HEK293T (cell line): ENCODE results near the gene RSPH9.
A peak's percentile ranks its signal among the peaks of the same experiment; 100 is the strongest.
"Not testable (repeated sequence)": the region's sequence is repeated elsewhere in the genome, so short reads cannot be mapped to it uniquely, and the experiment has no call there.

Source experiments
- CTCF ChIA-PET: fragments of 350-600 bp; formaldehyde crosslinking; extraction: SDS; loops from one replicate; lab custom pipeline; 2021; ENCODE audit warnings: antibody characterized with exemption, inconsistent platforms; lab: Yijun Ruan, JAX
- POLR2A ChIA-PET: fragments of 350-600 bp; formaldehyde crosslinking; extraction: SDS; loops from one replicate; lab custom pipeline; 2020; ENCODE audit warnings: antibody characterized with exemption, inconsistent platforms; lab: Yijun Ruan, JAX
- DNase-seq: peaks from one replicate; pipeline ENCODE4 v3.0.0; 2012; ENCODE audit warnings: mixed read lengths; ENCODE audit errors: extremely low spot score
- BHLHE40 ChIP-seq: fragments of 450-650 bp; IDR thresholded peaks from 2 replicates; pipeline ENCODE4 v1.6.1; 2016; ENCODE audit warnings: mild to moderate bottlenecking, moderate library complexity, borderline replicate concordance
- CTBP1 ChIP-seq: fragments of 450-650 bp; IDR thresholded peaks from 2 replicates; pipeline ENCODE4 v1.6.1; 2016; ENCODE audit warnings: borderline replicate concordance
- ELF4 ChIP-seq: fragments of 450-650 bp; IDR thresholded peaks from 2 replicates; pipeline ENCODE4 v1.6.1; 2017; ENCODE audit warnings: antibody characterized with exemption
- FOXA1 ChIP-seq: fragments of 450-650 bp; IDR thresholded peaks from 2 replicates; pipeline ENCODE4 v1.6.1; 2016; ENCODE audit warnings: mild to moderate bottlenecking
- FOXK2 ChIP-seq: fragments of 450-650 bp; IDR thresholded peaks from 2 replicates; pipeline ENCODE4 v1.6.1; 2016; ENCODE audit warnings: mild to moderate bottlenecking
- FOXM1 ChIP-seq: fragments of 450-650 bp; IDR thresholded peaks from 2 replicates; pipeline ENCODE4 v1.6.1; 2017; ENCODE audit warnings: mild to moderate bottlenecking, borderline replicate concordance
- HDGF ChIP-seq: fragments of 450-650 bp; IDR thresholded peaks from 2 replicates; pipeline ENCODE4 v1.6.1; 2017; ENCODE audit warnings: antibody characterized with exemption, borderline replicate concordance
- L3MBTL2 ChIP-seq: fragments of 450-650 bp; conservative IDR thresholded peaks from 2 replicates; pipeline ENCODE4 v1.6.1; 2016; ENCODE audit warnings: mild to moderate bottlenecking
- LEF1 ChIP-seq: fragments of 450-650 bp; IDR thresholded peaks from 2 replicates; pipeline ENCODE4 v1.6.1; 2017; ENCODE audit warnings: mild to moderate bottlenecking, borderline replicate concordance
- NFRKB ChIP-seq: fragments of 450-650 bp; IDR thresholded peaks from 2 replicates; pipeline ENCODE4 v1.6.1; 2016; ENCODE audit warnings: mild to moderate bottlenecking, moderate library complexity
- PKNOX1 ChIP-seq: fragments of 450-650 bp; IDR thresholded peaks from 2 replicates; pipeline ENCODE4 v1.6.1; 2016
- SP1 ChIP-seq: fragments of 450-650 bp; IDR thresholded peaks from 2 replicates; pipeline ENCODE4 v1.6.1; 2017
- SUZ12 ChIP-seq: fragments of 450-650 bp; IDR thresholded peaks from 2 replicates; pipeline ENCODE4 v1.6.1; 2016; ENCODE audit warnings: mild to moderate bottlenecking
- TARDBP ChIP-seq: fragments of 450-650 bp; IDR thresholded peaks from 2 replicates; pipeline ENCODE4 v1.6.1; 2016
- ZNF384 ChIP-seq: fragments of 450-650 bp; IDR thresholded peaks from 2 replicates; pipeline ENCODE4 v1.6.1; 2016

RSPH9 gene

GRCh38 chr6:43698584-43699349, 53.9 kb downstream of the RSPH9 start:
- DNase-seq, result no peak
- ChIA-PET CTCF (no interaction called here), POLR2A (interaction anchor here (1.3 to 6.2 kb wide), 2 partner anchors 11 to 69 kb away, joined by 4 to 19 read pairs; partner anchors contain the start of gene MRPS18A)
- TF ChIP-seq FOXA1, result no peak
- no peak for TF ChIP-seq FOXM1
- TF ChIP-seq TARDBP, result no peak
- TF ChIP-seq FOXK2, result no peak
- TF ChIP-seq BHLHE40, result no peak
- TF ChIP-seq ELF4, result no peak
- TF ChIP-seq LEF1, result no peak
- no peak for TF ChIP-seq SP1
- no peak for TF ChIP-seq ZNF384
- TF ChIP-seq PKNOX1, result no peak
- TF ChIP-seq L3MBTL2, result no peak
- no peak for TF ChIP-seq SUZ12

- DNase-seq, result no peak
- TF ChIP-seq ZNF384, result no peak
- TF ChIP-seq FOXK2, result no peak
- TF ChIP-seq FOXA1, result no peak
- no peak for TF ChIP-seq BHLHE40
- TF ChIP-seq SUZ12, result no peak
- TF ChIP-seq LEF1, result no peak
- TF ChIP-seq ELF4, result no peak
- no peak for TF ChIP-seq SP1
- TF ChIP-seq PKNOX1, result no peak
- TF ChIP-seq TARDBP, result no peak
- TF ChIP-seq FOXM1, result no peak
- no peak for TF ChIP-seq CTBP1
- TF ChIP-seq HDGF, result no peak
- TF ChIP-seq L3MBTL2, result no peak
- TF ChIP-seq NFRKB, result no peak
- ChIA-PET CTCF (no interaction called here), POLR2A (interaction anchor here (1.3 to 6.2 kb wide), 2 partner anchors 12 to 70 kb away, joined by 4 to 19 read pairs; partner anchors contain the start of gene MRPS18A)
Measured at GRCh38 chr6:43699564-43700186, 54.8 kb downstream of the RSPH9 start.

DNA sequence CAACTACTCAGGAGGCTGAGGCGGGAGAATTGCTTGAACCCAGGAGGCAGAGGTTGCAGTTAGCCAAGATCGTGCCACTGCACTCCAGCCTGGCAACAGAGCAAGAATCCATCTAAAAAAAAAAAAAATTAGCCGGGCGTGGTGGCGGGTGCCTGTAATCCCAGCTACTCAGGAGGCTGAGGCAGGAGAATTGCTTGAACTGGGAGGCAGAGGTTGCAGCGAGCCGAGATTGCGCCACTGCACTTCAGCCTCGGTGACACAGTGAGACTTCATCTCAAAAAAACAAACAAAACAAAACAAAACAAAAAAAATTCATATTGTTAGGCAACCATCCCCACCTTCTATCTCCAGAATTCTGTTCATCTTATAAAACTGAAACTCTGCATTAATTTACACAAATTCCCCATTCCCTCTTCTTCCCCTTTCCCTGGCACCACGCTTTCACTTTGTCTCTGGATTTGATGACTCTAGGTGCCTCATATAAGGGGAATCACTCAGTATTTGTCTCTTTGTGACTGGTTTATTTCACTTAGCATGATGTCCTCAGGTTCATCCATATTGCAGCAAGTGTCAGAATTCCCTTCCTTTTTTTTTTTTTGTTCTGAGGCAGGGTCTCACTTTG, 56.2 kb downstream of the RSPH9 start:
- DNase-seq, CTCF ChIA-PET: not testable (repeated sequence)
- POLR2A ChIA-PET, result interaction anchor here (6.2 kb wide), 1 partner anchor 13 kb away, joined by 19 read pairs; the partner anchor contains the start of gene MRPS18A

DNA sequence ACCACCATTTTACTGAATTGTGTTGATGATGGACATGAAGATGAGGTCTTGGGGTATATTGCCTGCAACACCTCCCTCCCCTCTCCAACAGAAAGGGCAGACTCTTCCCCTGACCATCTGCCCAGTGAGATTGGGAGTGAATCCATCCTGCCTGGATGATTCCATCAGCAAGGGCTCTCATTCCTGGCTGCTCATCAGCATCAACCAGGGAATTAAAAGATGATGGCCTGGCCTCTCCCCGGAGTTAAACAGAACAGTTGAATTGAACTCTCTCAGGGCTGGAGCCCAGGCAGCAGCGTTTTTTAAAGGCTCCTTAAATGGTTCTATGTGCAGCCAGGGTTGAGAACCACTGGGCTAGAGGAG, 57.3 kb downstream of the RSPH9 start:
- no peak for DNase-seq
- TF ChIP-seq ZNF384 (no peak), L3MBTL2 (no peak), FOXA1 (no peak), HDGF (no peak), FOXM1 (no peak), SUZ12 (no peak)
- ChIA-PET CTCF (no interaction called here), POLR2A (interaction anchor here (6.2 kb wide), 1 partner anchor 14 kb away, joined by 19 read pairs; the partner anchor contains the start of gene MRPS18A)

- TF ChIP-seq PKNOX1 (peak; percentile 58; the same call in 1 of the 2 replicates), FOXA1 (no peak)
- POLR2A ChIA-PET, result interaction anchor here (0.9 to 1.7 kb wide), 5 partner anchors 12 to 554 kb away, joined by 3 to 7 read pairs (median 3); partner anchors contain the start of gene GTPBP2
- peak; percentile 88 for DNase-seq
- CTCF ChIA-PET, result interaction anchor here (0.6 to 1.1 kb wide), 2 partner anchors 35 to 212 kb away, joined by 3 read pairs; no protein-coding TSS in a partner anchor
Measured at GRCh38 chr6:43702534-43703440, 58.0 kb downstream of the RSPH9 start.
